Measurements from ENCODE around the gene B4GALT4.
"Not testable (repeated sequence)": the region's sequence is repeated elsewhere in the genome, so short reads cannot be mapped to it uniquely, and the experiment has no call there.

B4GALT4 gene, protein sequence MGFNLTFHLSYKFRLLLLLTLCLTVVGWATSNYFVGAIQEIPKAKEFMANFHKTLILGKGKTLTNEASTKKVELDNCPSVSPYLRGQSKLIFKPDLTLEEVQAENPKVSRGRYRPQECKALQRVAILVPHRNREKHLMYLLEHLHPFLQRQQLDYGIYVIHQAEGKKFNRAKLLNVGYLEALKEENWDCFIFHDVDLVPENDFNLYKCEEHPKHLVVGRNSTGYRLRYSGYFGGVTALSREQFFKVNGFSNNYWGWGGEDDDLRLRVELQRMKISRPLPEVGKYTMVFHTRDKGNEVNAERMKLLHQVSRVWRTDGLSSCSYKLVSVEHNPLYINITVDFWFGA

GRCh38 chr3:119240591-119241434 is at the start of gene B4GALT4:
Gene B4GALT4 (minus strand): TSS chr3:119240878. CDS start chr3:119230099, 10,779 bp downstream.
- peak within 1 kb of the TSS; percentile 80 for H3K27ac ChIP-seq (ENCODE audit: low read length)
- H3K9ac ChIP-seq (ENCODE audit: low read length in 2 of 2) = peak within 1 kb of the TSS; percentile 75 to 86
- no peaks in the 10 kb centered on the region for H3K9me3 ChIP-seq (ENCODE audit: control insufficient read depth in 2 of 2, low read length in 2 of 2)
- H3K27me3 ChIP-seq (ENCODE audit: control insufficient read depth in 1 of 2, insufficient read depth in 2 of 2, low read length in 2 of 2) = no peaks in the 10 kb centered on the region
- peaks cover 2 to 4% of the 10 kb centered on the region in 2 donors for H3K36me3 ChIP-seq (ENCODE audit: control insufficient read depth in 2 of 2, insufficient read depth in 2 of 2, low read length in 2 of 2)
- peaks cover 12% of the 10 kb centered on the region for H3K4me1 ChIP-seq (ENCODE audit: control insufficient read depth, insufficient read depth, low read length)
- peak within 1 kb of the TSS; percentile 83 to 88 for H3K4me3 ChIP-seq (ENCODE audit: low read length in 2 of 2)

GRCh38 chr3:119289404-119289770 is 48.7 kb upstream of the B4GALT4 start:
- Histone ChIP-seq H3K27ac (ENCODE audit: low read length) (no peak overlapping the region), H3K36me3 (ENCODE audit: control insufficient read depth in 2 of 2, insufficient read depth in 2 of 2, low read length in 2 of 2) (no peaks in the 10 kb centered on the region), H3K4me3 (ENCODE audit: low read length in 2 of 2) (no peak overlapping the region), H3K27me3 (ENCODE audit: control insufficient read depth in 1 of 2, insufficient read depth in 2 of 2, low read length in 2 of 2) (peaks cover 0 to 2% of the 10 kb centered on the region in 2 donors), H3K9ac (ENCODE audit: low read length in 2 of 2) (no peak overlapping the region), H3K4me1 (ENCODE audit: control insufficient read depth, insufficient read depth, low read length) (no peaks in the 10 kb centered on the region), H3K9me3 (ENCODE audit: control insufficient read depth in 2 of 2, low read length in 2 of 2) (no peaks in the 10 kb centered on the region)

DNA sequence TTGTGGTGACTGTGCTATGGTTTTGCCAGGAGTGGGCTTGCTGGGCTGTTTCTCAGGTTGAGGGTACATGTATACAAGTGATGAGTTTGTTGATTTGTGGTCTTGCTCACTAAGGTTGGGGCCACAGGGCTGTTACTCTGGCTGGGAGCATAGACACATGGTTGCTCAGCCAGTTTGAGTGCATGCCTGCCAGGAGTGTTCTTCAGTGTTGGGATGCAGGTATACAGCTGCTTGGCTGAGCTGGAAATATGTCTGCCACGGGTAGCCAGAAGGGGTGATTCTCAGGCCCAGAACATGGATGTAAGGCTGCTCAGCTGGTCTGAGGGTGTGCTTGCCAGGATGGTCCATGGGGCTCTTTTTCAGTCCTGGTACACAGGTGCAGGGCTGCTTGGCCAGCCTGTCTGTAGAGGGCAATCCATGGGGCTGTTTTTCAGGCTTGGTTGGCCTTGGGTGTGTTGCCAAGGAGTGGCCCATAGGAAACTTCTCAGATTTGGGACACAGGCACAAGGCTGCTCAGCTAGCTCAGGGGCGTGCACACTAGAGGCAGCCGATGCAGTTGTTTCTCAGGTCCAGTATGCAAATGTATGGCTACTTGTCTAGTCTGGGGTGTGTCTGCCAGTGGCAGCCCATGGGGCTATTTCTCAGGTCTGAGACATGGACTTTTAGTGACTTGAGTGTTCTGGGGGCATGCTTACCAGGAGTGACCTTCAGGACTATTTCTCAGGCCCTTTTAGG is 48.2 kb upstream of the B4GALT4 start:
- H3K27ac ChIP-seq (ENCODE audit: low read length) = no peak overlapping the region
- H3K27me3 ChIP-seq (ENCODE audit: control insufficient read depth in 1 of 2, insufficient read depth in 2 of 2, low read length in 2 of 2) = peaks cover 0 to 2% of the 10 kb centered on the region in 2 donors
- no peak overlapping the region for H3K4me3 ChIP-seq (ENCODE audit: low read length in 2 of 2)
- no peak overlapping the region for H3K9ac ChIP-seq (ENCODE audit: low read length in 2 of 2)
- no peaks in the 10 kb centered on the region for H3K9me3 ChIP-seq (ENCODE audit: control insufficient read depth in 2 of 2, low read length in 2 of 2)
- no peaks in the 10 kb centered on the region for H3K36me3 ChIP-seq (ENCODE audit: control insufficient read depth in 2 of 2, insufficient read depth in 2 of 2, low read length in 2 of 2)
- no peaks in the 10 kb centered on the region for H3K4me1 ChIP-seq (ENCODE audit: control insufficient read depth, insufficient read depth, low read length)

- H3K9me3 ChIP-seq (ENCODE audit: control insufficient read depth in 2 of 2, low read length in 2 of 2) = no peaks in the 10 kb centered on the region
- peaks cover 8% of the 10 kb centered on the region for H3K4me1 ChIP-seq (ENCODE audit: control insufficient read depth, insufficient read depth, low read length)
- no peaks in the 10 kb centered on the region for H3K36me3 ChIP-seq (ENCODE audit: control insufficient read depth in 2 of 2, insufficient read depth in 2 of 2, low read length in 2 of 2)
- H3K9ac ChIP-seq (ENCODE audit: low read length in 2 of 2) = peak overlapping the region in 1 of 2 donors; percentile 21
- no peaks in the 10 kb centered on the region for H3K27me3 ChIP-seq (ENCODE audit: control insufficient read depth in 1 of 2, insufficient read depth in 2 of 2, low read length in 2 of 2)
- H3K27ac ChIP-seq (ENCODE audit: low read length) = peak overlapping the region; percentile 76
- no peak overlapping the region for H3K4me3 ChIP-seq (ENCODE audit: low read length in 2 of 2)
Measured at GRCh38 chr3:119279584-119280243, 39.0 kb upstream of the B4GALT4 start.

DNA sequence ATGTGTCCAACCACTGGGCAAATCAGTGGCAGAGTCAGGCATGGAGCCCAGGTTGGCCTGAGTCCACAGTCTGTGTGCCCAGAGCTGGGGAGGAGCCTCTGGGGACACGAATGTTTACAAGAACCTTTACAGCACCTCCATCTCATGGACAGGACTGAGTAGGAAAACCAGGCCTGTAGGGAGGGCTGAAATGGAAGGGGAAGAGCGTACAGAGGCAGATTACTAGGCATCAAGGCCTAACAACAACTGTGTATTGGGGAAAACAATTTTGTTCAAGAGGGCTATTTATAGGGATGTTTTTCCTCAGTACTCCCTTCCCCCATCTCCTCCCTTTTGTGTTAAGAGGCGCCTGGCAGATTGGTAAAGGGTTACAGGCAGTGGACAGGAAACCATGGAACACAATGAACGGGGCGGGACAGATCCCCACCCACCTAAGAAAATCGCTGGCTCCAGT is 38.5 kb upstream of the B4GALT4 start:
- Histone ChIP-seq H3K27ac (ENCODE audit: low read length) (peak overlapping the region; percentile 76), H3K36me3 (ENCODE audit: control insufficient read depth in 2 of 2, insufficient read depth in 2 of 2, low read length in 2 of 2) (no peaks in the 10 kb centered on the region), H3K4me3 (ENCODE audit: low read length in 2 of 2) (peak overlapping the region in 1 of 2 donors; percentile 29), H3K9ac (ENCODE audit: low read length in 2 of 2) (no peak overlapping the region), H3K4me1 (ENCODE audit: control insufficient read depth, insufficient read depth, low read length) (peaks cover 8% of the 10 kb centered on the region), H3K27me3 (ENCODE audit: control insufficient read depth in 1 of 2, insufficient read depth in 2 of 2, low read length in 2 of 2) (no peaks in the 10 kb centered on the region), H3K9me3 (ENCODE audit: control insufficient read depth in 2 of 2, low read length in 2 of 2) (no peaks in the 10 kb centered on the region)

DNA sequence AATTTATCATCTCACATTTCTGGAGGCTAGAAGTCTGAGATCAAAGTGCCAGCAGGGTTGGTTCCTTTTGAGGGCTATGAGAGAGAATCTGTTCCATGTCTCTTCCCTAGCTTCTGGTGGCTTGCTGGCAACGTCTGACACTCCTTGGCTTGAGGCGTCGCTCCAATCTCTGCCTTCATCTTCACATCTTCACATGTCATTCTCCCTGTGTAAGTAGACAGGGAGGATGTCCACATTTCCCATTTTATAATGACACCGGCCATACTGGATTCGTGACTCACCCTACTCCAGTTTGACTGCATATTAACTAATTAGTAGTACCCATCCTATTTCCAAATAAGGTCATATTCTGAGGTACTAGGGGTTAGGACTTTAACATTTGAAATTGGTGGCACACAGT is 36.0 kb upstream of the B4GALT4 start:
- no peaks in the 10 kb centered on the region for H3K36me3 ChIP-seq (ENCODE audit: control insufficient read depth in 2 of 2, insufficient read depth in 2 of 2, low read length in 2 of 2)

DNA sequence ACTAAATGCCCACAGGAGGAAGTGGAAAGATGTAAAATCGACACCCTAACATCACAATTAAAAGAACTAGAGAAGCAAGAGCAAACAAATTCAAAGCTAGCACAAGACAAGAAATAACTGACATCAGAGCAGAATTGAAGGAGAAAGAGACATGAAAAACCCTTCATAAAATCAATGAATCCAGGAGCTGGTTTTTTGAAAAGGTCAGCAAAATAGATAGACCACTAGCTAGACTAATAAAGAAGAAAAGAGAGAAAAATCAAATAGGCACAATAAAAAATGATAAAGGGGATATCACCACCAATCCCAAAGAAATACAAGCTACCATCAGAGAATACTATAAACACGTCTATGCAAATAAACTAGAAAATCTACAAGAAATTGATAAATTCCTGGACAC is 29.5 kb upstream of the B4GALT4 start:
- H3K4me3 ChIP-seq (ENCODE audit: low read length in 2 of 2); H3K4me1 ChIP-seq (ENCODE audit: control insufficient read depth, insufficient read depth, low read length); H3K9ac ChIP-seq (ENCODE audit: low read length in 2 of 2); H3K36me3 ChIP-seq (ENCODE audit: control insufficient read depth in 2 of 2, insufficient read depth in 2 of 2, low read length in 2 of 2); H3K27me3 ChIP-seq (ENCODE audit: control insufficient read depth in 1 of 2, insufficient read depth in 2 of 2, low read length in 2 of 2); H3K27ac ChIP-seq (ENCODE audit: low read length); H3K9me3 ChIP-seq (ENCODE audit: control insufficient read depth in 2 of 2, low read length in 2 of 2): not testable (repeated sequence)

More for the DNA sequence above, 36.0 kb upstream of the B4GALT4 start:
- H3K27me3 ChIP-seq (ENCODE audit: control insufficient read depth in 1 of 2, insufficient read depth in 2 of 2, low read length in 2 of 2) = no peaks in the 10 kb centered on the region
- no peaks in the 10 kb centered on the region for H3K9me3 ChIP-seq (ENCODE audit: control insufficient read depth in 2 of 2, low read length in 2 of 2)
- peaks cover 8% of the 10 kb centered on the region for H3K4me1 ChIP-seq (ENCODE audit: control insufficient read depth, insufficient read depth, low read length)
- no peak overlapping the region for H3K9ac ChIP-seq (ENCODE audit: low read length in 2 of 2)
- no peak overlapping the region for H3K27ac ChIP-seq (ENCODE audit: low read length)
- no peak overlapping the region for H3K4me3 ChIP-seq (ENCODE audit: low read length in 2 of 2)

GRCh38 chr3:119261055-119261454 is 20.4 kb upstream of the B4GALT4 start:
- Histone ChIP-seq H3K9ac (ENCODE audit: low read length in 2 of 2) (no peak overlapping the region), H3K9me3 (ENCODE audit: control insufficient read depth in 2 of 2, low read length in 2 of 2) (no peaks in the 10 kb centered on the region), H3K36me3 (ENCODE audit: control insufficient read depth in 2 of 2, insufficient read depth in 2 of 2, low read length in 2 of 2) (no peaks in the 10 kb centered on the region), H3K27me3 (ENCODE audit: control insufficient read depth in 1 of 2, insufficient read depth in 2 of 2, low read length in 2 of 2) (no peaks in the 10 kb centered on the region), H3K27ac (ENCODE audit: low read length) (no peak overlapping the region), H3K4me3 (ENCODE audit: low read length in 2 of 2) (no peak overlapping the region), H3K4me1 (ENCODE audit: control insufficient read depth, insufficient read depth, low read length) (no peaks in the 10 kb centered on the region)

GRCh38 chr3:119259821-119260220 is 19.1 kb upstream of the B4GALT4 start:
- Histone ChIP-seq H3K9ac (ENCODE audit: low read length in 2 of 2) (no peak overlapping the region), H3K27me3 (ENCODE audit: control insufficient read depth in 1 of 2, insufficient read depth in 2 of 2, low read length in 2 of 2) (no peaks in the 10 kb centered on the region), H3K9me3 (ENCODE audit: control insufficient read depth in 2 of 2, low read length in 2 of 2) (no peaks in the 10 kb centered on the region), H3K36me3 (ENCODE audit: control insufficient read depth in 2 of 2, insufficient read depth in 2 of 2, low read length in 2 of 2) (no peaks in the 10 kb centered on the region), H3K4me1 (ENCODE audit: control insufficient read depth, insufficient read depth, low read length) (no peaks in the 10 kb centered on the region), H3K4me3 (ENCODE audit: low read length in 2 of 2) (no peak overlapping the region), H3K27ac (ENCODE audit: low read length) (no peak overlapping the region)

DNA sequence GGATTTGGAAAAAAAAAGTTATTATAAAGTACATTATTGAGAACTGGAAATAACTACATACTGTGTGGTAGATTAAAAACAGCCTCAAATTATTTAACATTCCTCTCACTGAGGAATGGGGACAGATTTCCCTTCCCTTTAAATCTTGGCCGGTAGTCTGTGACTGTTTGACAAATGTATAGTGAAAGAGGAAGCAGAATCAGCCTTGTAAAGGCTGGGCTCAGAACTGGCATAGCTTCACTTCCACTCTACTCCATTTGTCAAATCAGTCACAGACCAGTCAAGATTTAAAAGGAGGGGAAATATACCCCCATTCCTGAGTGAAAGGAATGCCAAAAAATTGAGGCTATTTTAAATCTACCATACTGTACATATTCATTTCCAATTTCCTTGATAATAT is 18.2 kb upstream of the B4GALT4 start:
- no peak overlapping the region for H3K4me3 ChIP-seq (ENCODE audit: low read length in 2 of 2)
- H3K27ac ChIP-seq (ENCODE audit: low read length) = no peak overlapping the region
- H3K4me1 ChIP-seq (ENCODE audit: control insufficient read depth, insufficient read depth, low read length) = no peaks in the 10 kb centered on the region
- no peak overlapping the region for H3K9ac ChIP-seq (ENCODE audit: low read length in 2 of 2)
- H3K36me3 ChIP-seq (ENCODE audit: control insufficient read depth in 2 of 2, insufficient read depth in 2 of 2, low read length in 2 of 2) = no peaks in the 10 kb centered on the region
- H3K27me3 ChIP-seq (ENCODE audit: control insufficient read depth in 1 of 2, insufficient read depth in 2 of 2, low read length in 2 of 2) = no peaks in the 10 kb centered on the region
- H3K9me3 ChIP-seq (ENCODE audit: control insufficient read depth in 2 of 2, low read length in 2 of 2) = no peaks in the 10 kb centered on the region
